ENCODE results near the gene KCNAB1.

DNA sequence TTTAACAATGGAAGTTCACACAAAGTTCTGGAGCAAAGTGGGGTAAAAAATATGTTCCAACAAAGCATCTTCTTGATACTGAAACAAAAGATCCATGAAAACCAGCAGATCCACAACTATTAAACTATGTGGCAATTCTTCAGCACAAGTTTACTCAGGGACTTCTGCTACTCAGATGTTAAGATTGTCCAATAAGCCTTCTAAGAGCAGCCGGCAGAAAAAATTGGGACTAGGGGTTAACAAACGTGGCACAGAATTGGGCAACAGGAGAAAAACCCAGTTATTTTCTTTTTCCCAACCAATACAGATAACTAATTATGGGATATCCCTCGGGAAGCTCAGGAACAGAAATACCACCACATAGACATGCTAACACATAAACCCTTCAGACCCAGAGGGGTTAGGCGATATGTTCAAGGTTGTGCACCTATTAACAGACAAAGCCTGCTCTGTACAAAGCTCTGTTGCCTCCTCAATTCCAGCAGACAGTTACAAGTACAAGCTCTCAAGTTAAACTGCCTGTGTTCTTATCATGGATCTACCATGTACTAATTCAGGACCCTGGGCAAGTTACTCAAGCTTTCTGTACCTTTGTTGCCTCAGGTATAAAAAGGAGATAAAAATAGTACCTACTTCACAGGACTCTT is 427.8 kb downstream of the KCNAB1 start:
- TF ChIP-seq CTCF (IDR thresholded peaks at IDR 0.05; ENCODE audit: low read depth, low read length, missing input control): no peak
- no peak for TF ChIP-seq SP1 (IDR thresholded peaks at IDR 0.05)
- TF ChIP-seq EGR1 (IDR thresholded peaks at IDR 0.05; ENCODE audit: low read depth in 2 of 2): no peak
- TF ChIP-seq, protein P1, sequence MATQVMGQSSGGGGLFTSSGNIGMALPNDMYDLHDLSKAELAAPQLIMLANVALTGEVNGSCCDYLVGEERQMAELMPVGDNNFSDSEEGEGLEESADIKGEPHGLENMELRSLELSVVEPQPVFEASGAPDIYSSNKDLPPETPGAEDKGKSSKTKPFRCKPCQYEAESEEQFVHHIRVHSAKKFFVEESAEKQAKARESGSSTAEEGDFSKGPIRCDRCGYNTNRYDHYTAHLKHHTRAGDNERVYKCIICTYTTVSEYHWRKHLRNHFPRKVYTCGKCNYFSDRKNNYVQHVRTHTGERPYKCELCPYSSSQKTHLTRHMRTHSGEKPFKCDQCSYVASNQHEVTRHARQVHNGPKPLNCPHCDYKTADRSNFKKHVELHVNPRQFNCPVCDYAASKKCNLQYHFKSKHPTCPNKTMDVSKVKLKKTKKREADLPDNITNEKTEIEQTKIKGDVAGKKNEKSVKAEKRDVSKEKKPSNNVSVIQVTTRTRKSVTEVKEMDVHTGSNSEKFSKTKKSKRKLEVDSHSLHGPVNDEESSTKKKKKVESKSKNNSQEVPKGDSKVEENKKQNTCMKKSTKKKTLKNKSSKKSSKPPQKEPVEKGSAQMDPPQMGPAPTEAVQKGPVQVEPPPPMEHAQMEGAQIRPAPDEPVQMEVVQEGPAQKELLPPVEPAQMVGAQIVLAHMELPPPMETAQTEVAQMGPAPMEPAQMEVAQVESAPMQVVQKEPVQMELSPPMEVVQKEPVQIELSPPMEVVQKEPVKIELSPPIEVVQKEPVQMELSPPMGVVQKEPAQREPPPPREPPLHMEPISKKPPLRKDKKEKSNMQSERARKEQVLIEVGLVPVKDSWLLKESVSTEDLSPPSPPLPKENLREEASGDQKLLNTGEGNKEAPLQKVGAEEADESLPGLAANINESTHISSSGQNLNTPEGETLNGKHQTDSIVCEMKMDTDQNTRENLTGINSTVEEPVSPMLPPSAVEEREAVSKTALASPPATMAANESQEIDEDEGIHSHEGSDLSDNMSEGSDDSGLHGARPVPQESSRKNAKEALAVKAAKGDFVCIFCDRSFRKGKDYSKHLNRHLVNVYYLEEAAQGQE (IDR thresholded peaks at IDR 0.05): no peak
- TF ChIP-seq MAX (IDR thresholded peaks at IDR 0.05): no peak
- no peak for TF ChIP-seq NR2F2 (IDR thresholded peaks at IDR 0.05)
- TF ChIP-seq TAF1 (conservative IDR thresholded peaks at IDR 0.05): no peak
- no peak for TF ChIP-seq YY1 (IDR thresholded peaks at IDR 0.05)
- TF ChIP-seq RAD21 (IDR thresholded peaks at IDR 0.05): no peak

All from liver (tissue), 3 donors.